ENCODE measurements around the gene MTFMT.
A peak's percentile ranks its signal among the peaks of the same experiment; 100 is the strongest.
"Not testable (repeated sequence)": the region's sequence is repeated elsewhere in the genome, so short reads cannot be mapped to it uniquely, and the experiment has no call there.

The MTFMT gene

DNA sequence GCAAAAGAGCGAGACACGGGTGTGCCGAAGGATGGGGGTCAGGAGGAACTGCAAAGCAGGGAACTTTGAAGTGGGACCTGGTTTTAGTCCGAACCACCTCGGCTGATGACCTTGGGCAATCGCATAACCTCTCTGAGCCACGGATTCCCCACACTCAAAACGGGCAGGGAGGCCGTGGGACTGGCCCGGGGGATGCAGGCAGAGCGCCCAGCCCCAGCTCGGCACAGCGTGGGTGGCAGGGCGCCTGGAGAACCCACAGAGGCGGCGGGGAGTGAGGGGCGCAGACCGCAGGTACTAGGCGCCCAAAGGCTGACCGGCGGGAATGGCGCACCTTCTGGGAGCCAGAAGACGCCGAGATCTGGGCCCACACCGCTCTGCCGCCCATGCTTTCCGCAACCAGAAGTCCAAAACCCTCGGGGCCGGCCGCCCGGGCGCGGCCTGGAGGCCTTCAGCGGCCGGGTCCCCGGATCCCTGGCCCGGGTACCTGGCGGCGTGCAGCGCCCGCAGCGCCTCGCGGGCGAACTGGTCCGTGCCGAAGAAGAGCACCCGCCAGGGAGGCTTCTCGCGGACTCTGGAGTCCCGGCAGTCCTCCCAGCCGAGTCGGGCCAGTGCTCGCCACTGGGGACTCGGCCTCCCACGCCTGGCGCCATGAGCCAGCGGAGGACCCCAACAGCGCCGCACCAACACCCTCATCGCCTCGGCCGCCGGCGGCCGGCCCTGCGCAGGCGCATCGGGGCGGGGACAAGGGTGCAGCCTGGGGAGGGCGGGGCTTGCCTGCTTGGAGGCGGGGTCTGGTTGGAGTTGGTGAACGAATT, at the start of gene MTFMT:
TSS of gene MTFMT (minus strand) at position 719 of the 815 bp plus-strand sequence. CDS start at position 693, 26 bp downstream.
- peak; percentile 78 for DNase-seq

GRCh38 chr15:65077981-65078352, 48.5 kb upstream of the MTFMT start:
- DNase-seq: no peak

DNA sequence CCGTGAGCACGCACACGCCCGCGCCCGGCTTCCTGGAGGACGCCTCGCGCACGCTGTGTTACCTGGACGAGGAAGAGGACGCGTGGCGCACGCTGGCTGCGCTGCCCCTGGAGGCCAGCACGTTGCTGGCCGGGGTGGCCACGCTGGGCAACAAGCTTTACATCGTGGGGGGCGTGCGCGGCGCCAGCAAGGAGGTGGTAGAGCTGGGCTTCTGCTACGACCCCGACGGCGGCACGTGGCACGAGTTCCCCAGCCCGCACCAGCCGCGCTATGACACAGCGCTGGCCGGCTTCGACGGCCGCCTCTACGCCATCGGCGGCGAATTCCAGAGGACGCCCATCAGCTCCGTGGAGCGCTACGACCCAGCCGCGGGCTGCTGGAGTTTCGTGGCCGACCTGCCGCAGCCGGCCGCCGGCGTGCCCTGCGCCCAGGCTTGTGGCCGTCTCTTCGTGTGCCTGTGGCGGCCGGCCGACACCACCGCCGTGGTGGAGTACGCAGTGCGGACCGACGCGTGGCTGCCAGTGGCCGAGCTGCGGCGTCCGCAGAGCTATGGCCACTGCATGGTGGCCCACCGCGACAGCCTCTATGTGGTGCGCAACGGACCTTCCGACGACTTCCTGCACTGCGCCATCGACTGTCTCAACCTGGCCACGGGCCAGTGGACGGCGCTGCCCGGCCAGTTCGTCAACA, 48.0 kb upstream of the MTFMT start:
- DNase-seq: no peak

DNA sequence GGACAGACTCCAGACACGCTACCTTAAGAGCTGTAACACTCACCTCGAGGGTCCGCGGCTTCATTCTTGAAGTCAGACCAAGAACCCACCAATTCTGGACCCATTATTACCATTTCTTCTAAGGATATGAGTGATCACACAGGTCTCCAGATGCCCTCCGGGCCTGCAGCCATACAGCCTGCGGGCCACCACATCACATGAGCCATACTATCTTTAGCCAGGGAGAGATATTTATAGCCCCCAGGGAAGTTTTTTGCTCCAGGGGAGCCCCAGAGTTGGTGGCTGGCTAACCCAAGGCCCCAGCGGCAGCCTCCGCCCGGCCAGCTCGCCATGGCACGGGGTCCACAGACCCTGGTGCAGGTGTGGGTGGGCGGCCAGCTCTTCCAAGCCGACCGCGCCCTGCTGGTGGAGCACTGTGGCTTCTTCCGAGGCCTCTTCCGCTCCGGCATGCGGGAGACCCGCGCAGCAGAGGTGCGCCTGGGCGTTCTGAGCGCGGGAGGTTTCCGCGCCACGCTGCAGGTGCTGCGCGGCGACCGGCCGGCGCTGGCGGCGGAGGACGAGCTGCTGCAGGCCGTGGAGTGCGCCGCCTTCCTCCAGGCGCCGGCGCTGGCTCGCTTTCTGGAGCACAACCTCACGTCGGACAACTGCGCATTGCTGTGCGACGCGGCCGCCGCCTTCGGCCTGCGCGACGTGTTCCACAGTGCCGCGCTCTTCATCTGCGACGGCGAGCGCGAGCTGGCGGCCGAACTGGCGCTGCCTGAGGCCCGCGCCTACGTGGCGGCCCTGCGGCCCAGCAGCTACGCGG, 47.2 kb upstream of the MTFMT start, which contains the start of gene KBTBD13:
TSS of gene KBTBD13 (plus strand) at position 261 of the 805 bp plus-strand sequence. CDS start at position 331, 70 bp downstream.
- no peak for DNase-seq

DNA sequence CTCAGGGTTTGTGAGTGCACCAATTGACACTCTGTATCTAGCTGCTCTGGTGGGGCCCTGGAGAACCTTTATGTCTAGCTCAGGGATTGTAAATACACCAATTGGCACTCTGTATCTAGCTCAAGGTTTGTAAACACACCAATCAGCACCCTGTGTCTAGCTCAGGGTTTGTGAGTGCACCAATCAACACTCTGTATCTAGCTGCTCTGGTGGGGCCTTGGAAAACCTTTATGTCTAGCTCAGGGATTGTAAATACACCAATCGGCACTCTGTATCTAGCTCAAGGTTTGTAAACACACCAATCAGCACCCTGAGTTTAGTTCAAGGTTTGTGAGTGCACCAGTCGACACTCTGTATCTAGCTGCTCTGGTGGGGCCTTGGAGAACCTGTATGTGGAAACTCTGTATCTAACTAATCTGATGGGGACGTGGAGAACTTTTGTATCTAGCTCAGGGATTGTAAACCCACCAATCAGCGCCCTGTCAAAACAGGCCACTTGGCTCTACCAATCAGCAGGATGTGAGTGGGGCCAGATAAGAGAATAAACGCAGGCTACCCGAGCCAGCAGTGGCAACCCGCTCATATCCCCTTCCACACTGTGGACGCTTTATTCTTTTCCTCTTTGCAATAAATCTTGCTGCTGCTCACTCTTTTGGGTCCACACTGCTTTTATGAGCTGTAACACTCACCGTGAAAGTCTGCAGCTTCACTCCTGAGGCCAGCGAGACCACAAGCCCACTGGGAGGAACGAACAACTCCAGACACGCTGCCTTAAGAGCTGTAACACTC, 46.4 kb upstream of the MTFMT start:
- not testable (repeated sequence) for DNase-seq

GRCh38 chr15:65074946-65075345, 45.5 kb upstream of the MTFMT start:
- DNase-seq: not testable (repeated sequence)

DNA sequence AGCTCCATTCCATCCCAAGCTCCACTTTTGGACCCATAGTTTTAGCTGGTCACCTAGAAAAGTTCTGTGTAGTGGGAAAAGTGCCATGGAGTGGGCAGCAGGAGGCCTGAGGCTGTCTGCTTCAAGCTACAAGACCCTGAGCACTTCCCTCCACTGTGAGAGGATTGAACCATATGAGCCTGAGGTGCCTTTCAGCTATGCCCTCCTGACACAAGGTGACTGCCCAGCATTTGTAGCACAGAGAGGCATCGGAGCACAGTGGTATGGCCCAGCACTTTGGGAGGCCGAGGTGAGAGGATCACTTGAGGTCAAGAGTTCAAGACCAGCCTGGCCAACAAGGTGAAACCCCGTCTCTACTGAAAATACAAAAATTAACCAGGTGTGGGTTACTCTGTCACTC, 43.2 kb upstream of the MTFMT start:
- DNase-seq: no peak

GRCh38 chr15:65072027-65072426, 42.6 kb upstream of the MTFMT start:
- no peak for DNase-seq

GRCh38 chr15:65071381-65071811, 42.0 kb upstream of the MTFMT start:
- no peak for DNase-seq

GRCh38 chr15:65069779-65070546, 40.5 kb upstream of the MTFMT start:
- no peak for DNase-seq

- no peak for DNase-seq
Observed at GRCh38 chr15:65069179-65069578, 39.7 kb upstream of the MTFMT start.

DNA sequence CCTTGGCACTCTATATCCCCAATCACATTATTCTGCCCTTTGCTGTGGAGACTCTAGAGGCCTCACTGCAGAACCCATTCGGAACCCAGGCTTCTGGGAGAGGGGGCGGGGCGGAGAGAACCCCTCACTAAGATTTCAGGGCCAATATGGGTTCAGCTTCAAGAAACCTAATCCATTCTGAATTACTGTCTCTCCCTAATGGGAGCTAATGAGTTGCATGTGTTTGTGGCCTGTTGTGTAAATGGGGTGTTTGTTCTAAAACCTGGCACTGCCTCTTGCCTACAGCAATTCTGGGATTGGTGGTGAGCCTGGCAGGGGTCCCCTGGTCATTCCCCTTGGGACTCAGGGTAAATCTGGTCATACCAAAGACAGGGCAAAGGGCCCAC, 39.0 kb upstream of the MTFMT start:
- DNase-seq: no peak

- no peak for DNase-seq
Observed at GRCh38 chr15:65067645-65068402, 38.4 kb upstream of the MTFMT start, which contains the start of gene RASL12. RASL12 (minus strand) TSS chr15:65067991; CDS start chr15:65067835, 156 bp downstream.

DNA sequence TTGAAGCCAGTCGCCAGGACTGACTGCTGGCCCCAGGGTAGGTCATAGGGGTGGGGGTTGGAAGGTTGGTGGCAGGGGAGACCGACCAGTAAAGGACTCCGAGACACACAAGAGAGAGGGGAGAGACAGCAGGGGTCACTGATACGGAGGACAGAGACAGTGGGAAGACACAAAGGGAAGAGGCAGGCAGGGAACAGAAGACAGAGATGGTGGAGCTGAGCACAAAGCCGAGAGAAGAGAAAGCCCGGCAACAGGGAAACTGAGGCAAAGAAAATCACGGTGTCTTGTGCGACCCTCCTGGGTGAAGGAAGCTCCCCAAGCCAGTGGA, 37.8 kb upstream of the MTFMT start:
- no peak for DNase-seq

- DNase-seq: no peak
Observed at GRCh38 chr15:65066635-65067316, 37.3 kb upstream of the MTFMT start.

DNA sequence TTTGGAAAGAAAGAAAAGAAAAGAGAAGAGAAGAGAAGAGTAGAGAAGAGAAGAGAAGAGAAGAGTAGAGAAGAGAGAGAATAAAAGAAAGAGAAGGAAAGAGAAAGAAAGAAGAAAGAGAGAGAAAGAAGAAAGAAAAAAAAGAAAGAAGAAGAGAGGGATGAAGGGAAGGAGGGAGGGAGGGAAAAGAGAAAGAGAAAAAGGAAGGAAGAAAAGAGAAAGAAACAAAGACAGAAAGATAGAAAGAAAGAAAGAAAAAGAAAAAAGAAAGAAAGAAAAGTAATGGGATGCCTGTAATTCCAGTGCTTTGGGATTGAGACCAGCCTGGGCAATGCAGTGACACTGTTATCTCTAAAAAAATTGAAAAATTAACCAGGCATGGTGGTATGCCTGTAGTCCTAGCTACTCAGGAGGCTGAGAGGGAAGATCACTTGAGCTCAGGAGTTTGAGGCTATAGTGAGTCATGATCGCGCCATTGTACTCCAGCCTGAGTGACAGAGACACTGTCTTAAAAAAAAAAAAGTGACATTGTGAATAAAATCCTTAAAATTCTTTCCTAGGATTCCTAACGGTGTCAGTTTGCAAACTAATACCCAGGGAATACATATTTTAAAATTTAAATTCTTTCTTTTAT, 36.7 kb upstream of the MTFMT start:
- no peak for DNase-seq

GRCh38 chr15:65062726-65063125, 33.3 kb upstream of the MTFMT start:
- no peak for DNase-seq

DNA sequence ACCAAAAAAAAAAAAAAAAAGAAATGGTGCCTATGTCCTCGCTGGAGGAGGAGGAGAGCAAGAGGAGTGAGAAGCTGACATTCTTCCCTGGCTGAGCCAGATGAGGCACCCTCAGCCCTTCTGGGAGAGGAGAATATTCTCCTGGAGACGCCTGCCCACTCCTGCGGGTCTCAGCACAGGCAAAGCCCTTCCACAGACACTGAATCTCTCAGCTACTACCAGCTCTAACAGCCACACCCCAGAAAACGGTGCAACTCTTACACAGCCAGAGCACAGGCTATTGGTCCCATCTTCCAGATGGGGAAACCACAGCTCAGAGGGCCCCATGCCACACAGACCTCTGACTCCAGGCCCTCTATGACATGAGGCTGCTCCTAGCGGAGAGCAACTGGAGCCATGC, 32.6 kb upstream of the MTFMT start:
- no peak for DNase-seq

- no peak for DNase-seq
Observed at GRCh38 chr15:65060641-65061397, 31.4 kb upstream of the MTFMT start.
